Esophagus muscularis mucosa (tissue), 4 donors: ENCODE results near the gene BSPH1.

Source experiments
- CTCF ChIP-seq, 3 experiments: fragments of 200-600 bp in 2 of 3; fragments of 450-650 bp in 1 of 3; sonication (generic) in 2 of 3; IDR thresholded peaks; one replicate each; pipeline ENCODE4 v1.5.1; 2017 to 2019; ENCODE audit warnings: antibody characterized with exemption in 3 of 3, mild to moderate bottlenecking in 2 of 3, moderate library complexity in 1 of 3
- EP300 ChIP-seq: sonication (generic); formaldehyde crosslinking; IDR thresholded peaks from one replicate; pipeline ENCODE4 v1.6.1; 2017; ENCODE audit warnings: antibody characterized with exemption
- POLR2A ChIP-seq: fragments of 450-650 bp; IDR thresholded peaks from one replicate; pipeline ENCODE4 v1.6.1; 2017; ENCODE audit warnings: antibody characterized with exemption, moderate library complexity, mild to moderate bottlenecking, low read depth
- POLR2AphosphoS5 ChIP-seq, 2 donors: sonication (generic); formaldehyde crosslinking; IDR thresholded peaks; one replicate each; pipeline ENCODE4 v1.6.1; 2017; ENCODE audit warnings: antibody characterized with exemption in 2 of 2

- no peak for TF ChIP-seq CTCF (IDR thresholded peaks at IDR 0.05)
- TF ChIP-seq POLR2A = no peak
- TF ChIP-seq POLR2AphosphoS5 (IDR thresholded peaks at IDR 0.05) = no peak
- no peak for TF ChIP-seq EP300
Observed at GRCh38 chr19:48004236-48004635, 12.3 kb upstream of the BSPH1 start.
